ENCODE results near the gene MAML2. TPM values are rescaled to one million over a fixed set of nuclear protein-coding genes. Genes with fewer than 3 reads are reported as not detected.

MAML2 gene
- total RNA-seq, 4 donors from 2014 or later = 4.7 to 21.7 (median 7.3) TPM

DNA sequence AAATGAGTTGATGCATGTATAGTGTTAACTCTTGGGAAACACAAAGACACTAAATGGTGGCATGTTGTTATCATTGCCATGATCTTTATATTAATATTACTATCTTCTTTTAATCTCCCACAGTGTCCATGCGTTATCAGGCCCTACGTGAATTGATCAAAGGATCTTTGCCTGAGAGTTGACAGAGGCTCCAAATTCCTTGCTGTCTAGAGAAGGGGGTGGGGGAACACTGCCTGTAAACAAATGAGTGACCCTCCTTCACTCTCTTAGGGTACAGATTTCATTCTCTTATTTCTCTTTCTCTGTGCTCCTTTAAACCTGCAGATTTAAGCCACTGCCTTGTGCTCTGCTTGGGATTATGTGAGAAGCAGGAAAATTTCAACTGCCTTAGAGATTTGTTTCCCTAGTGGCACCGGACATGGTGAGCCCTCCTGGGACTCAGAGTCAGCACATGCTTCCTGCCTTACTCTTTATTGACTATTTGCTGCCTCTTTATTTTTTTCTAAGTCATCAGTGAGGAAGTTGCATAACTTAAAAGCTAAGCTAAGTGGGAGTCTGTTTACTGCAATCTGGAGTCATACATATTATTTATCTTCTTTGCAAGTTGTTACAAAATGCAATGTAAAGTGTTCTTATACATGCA is 122.9 kb downstream of the MAML2 start:
- Histone ChIP-seq H3K27ac (peak overlapping the region in 2 of 4 donors; percentile 30 to 33), H3K4me1 (peaks cover 7 to 62% (median 27%) of the 10 kb centered on the region in 3 donors), H3K27me3 (no peaks in the 10 kb centered on the region), H3K4me3 (no peak overlapping the region), H3K36me3 (no peaks in the 10 kb centered on the region), H3K9me3 (no peaks in the 10 kb centered on the region)
- 61 to 63% methylated on average over 3 of the region's 3 CpGs for WGBS, 2 donors
- DNase-seq = no peak
- intact Hi-C loops (cut with DNase I) = no loop called here
- TF ChIP-seq POLR2A (IDR thresholded peaks at IDR 0.05) = no peak
- TF ChIP-seq CTCF (IDR thresholded peaks at IDR 0.05) = no peak

DNA sequence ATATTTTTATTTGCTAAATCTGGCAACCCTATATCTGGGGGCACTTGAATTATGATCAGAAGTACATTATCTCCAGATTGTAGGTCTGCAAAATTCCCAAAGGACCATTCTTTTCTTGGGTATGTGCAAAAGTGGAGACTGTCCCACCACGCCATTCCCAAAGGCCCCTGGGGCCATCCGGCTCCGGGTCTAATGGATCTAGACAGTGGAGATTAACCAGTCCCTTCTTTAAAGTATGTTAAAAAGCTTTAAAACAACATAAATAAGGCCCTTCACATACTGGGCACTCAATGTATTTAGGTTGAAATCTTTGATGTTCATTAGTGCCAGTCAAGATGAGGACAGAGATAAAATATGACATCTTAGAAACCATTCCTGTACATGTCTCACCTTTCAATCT is 124.1 kb downstream of the MAML2 start:
- no peak overlapping the region for H3K27ac ChIP-seq
- peaks cover 9 to 67% (median 36%) of the 10 kb centered on the region in 3 donors for H3K4me1 ChIP-seq
- H3K27me3 ChIP-seq = no peaks in the 10 kb centered on the region
- TF ChIP-seq POLR2A (IDR thresholded peaks at IDR 0.05) = no peak
- no peak for TF ChIP-seq CTCF (IDR thresholded peaks at IDR 0.05)
- H3K4me3 ChIP-seq = no peak overlapping the region
- DNase-seq = no peak
- intact Hi-C loops (cut with DNase I) = no loop called here
- WGBS, 2 donors = 85 to 97% methylated on average over 3 of the region's 3 CpGs
- H3K36me3 ChIP-seq = no peaks in the 10 kb centered on the region
- H3K9me3 ChIP-seq = no peaks in the 10 kb centered on the region

DNA sequence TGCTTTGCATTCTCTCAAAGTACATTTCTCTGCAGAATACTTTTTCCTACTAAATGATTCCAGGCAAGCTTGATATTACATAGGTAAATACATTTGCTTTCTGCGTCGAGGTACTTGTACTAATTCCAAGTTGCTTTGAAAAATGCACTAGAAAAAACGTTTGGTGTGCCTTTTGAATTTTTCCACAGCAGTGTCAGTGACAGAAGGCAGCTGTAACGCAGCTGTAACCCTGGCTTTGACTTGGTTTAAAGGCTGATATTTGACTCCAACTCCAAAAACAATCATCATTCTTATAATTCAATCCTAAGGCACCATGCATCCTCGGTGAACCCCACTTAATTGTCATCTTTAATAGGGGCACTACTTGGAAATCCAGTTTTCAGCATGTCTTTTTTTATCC is 125.0 kb downstream of the MAML2 start:
- H3K4me1 ChIP-seq = peaks cover 9 to 76% (median 43%) of the 10 kb centered on the region in 3 donors

GRCh38 chr11:96217206-96217605 is 125.8 kb downstream of the MAML2 start:
- peak overlapping the region in 1 of 4 donors; percentile 57 for H3K27ac ChIP-seq

More for the DNA sequence above, 125.0 kb downstream of the MAML2 start:
- Histone ChIP-seq H3K27ac (peak overlapping the region in 1 of 4 donors; percentile 17), H3K27me3 (no peaks in the 10 kb centered on the region), H3K4me3 (no peak overlapping the region), H3K36me3 (no peaks in the 10 kb centered on the region), H3K9me3 (no peaks in the 10 kb centered on the region)
- intact Hi-C loops (cut with DNase I) = no loop called here
- WGBS, 2 donors = 51 to 52% methylated on average over 5 of the region's 5 CpGs
- no peak for DNase-seq
- TF ChIP-seq CTCF (IDR thresholded peaks at IDR 0.05) (no peak), POLR2A (IDR thresholded peaks at IDR 0.05) (no peak)

More at GRCh38 chr11:96217206-96217605, 125.8 kb downstream of the MAML2 start:
- H3K27me3 ChIP-seq = no peaks in the 10 kb centered on the region
- H3K9me3 ChIP-seq = no peaks in the 10 kb centered on the region
- intact Hi-C loops (cut with DNase I) = no loop called here
- 86 to 89% methylated on average over 5 of the region's 5 CpGs for WGBS, 2 donors
- TF ChIP-seq CTCF (IDR thresholded peaks at IDR 0.05) (no peak), POLR2A (IDR thresholded peaks at IDR 0.05) (no peak)
- H3K4me1 ChIP-seq = peaks cover 9 to 84% (median 49%) of the 10 kb centered on the region in 3 donors
- no peaks in the 10 kb centered on the region for H3K36me3 ChIP-seq
- DNase-seq = no peak
- no peak overlapping the region for H3K4me3 ChIP-seq

Measured in esophagus squamous epithelium (tissue), 5 donors.